GM18507 (cell line): ENCODE data around the gene MLXIPL.
"Not testable (repeated sequence)": the region's sequence is repeated elsewhere in the genome, so short reads cannot be mapped to it uniquely, and the experiment has no call there.

Source experiments
- DNase-seq: peaks from one replicate; pipeline ENCODE4 v3.0.0; 2011; ENCODE audit warnings: low read depth; ENCODE audit not compliant: insufficient read length; ENCODE audit errors: extremely low spot score
- FAIRE-seq: peaks from 2 replicates; lab custom pipeline; 2011; peaks lifted over from hg19 to GRCh38; lab: Jason Lieb, UNC

The MLXIPL gene

DNA sequence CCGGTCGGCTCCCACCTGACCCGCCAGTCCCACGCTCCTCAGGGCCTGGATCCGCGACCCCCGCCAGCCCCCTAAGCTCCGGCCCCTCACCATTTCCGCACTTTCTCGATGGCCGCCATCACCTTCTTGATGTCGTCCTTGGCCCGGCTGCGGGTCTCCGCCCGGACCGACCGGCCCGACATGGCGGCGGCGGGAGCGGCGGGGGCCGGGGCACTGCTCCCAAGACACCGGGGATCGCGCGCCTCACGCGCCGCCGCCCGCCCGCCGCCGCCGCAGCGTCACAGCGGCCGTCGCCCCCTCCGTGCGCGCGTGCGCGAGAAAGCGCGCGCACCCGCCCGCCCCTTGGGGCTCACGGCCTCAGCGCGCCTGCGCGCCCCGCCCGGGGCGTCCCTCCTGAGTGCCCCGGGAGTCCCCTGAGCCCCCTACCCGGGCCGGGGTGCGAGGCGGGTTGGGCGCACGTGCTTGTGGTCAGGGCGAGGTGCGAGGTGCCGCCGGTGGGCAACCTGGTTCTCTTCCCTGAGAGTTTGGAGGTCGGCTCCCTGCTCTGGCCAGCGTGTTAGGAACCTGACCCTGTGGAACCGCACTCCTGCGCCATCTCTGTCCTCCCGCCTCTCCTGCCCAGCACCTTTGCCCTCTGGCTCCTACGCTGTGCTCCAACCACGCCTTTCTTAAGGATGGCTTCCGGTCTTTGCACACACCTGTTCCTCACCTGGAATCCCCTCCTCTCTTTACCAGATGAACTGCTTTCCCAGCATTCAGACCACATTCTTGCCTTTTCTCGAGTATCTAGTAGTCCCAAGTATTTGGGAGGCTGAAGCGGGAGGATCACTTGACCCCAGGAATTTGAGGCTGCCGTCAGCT, 66.7 kb downstream of the MLXIPL start, which contains the start of gene BCL7B:
Gene BCL7B (minus strand): TSS at position 294 of the 861 bp plus-strand sequence. CDS start 112 bp downstream, at position 182.
- peak; percentile 89 for DNase-seq
- FAIRE-seq: peak; percentile 48

DNA sequence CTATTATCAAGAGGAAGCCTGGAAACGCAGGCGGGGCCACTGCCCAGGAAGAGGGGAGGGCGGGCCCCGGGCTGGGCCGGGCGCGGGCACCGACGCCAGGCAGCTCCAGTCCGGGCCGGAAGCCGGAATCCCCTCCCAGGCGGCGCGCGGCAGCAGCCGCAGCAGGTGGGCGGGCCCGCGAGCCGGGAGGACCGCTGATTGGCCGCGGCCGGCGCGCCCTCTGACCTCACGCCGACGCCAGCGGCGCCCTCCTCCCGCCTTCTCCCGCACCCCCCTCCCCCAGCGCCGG, 67.3 kb downstream of the MLXIPL start:
- FAIRE-seq (peak; percentile 76), DNase-seq (peak; percentile 96)

- no peak for FAIRE-seq
Observed at GRCh38 chr7:73556208-73557107, 67.9 kb downstream of the MLXIPL start.

GRCh38 chr7:73555411-73555982, 68.8 kb downstream of the MLXIPL start:
- FAIRE-seq (no peak), DNase-seq (no peak)

More at GRCh38 chr7:73556208-73557107, 67.9 kb downstream of the MLXIPL start:
- DNase-seq: no peak

DNA sequence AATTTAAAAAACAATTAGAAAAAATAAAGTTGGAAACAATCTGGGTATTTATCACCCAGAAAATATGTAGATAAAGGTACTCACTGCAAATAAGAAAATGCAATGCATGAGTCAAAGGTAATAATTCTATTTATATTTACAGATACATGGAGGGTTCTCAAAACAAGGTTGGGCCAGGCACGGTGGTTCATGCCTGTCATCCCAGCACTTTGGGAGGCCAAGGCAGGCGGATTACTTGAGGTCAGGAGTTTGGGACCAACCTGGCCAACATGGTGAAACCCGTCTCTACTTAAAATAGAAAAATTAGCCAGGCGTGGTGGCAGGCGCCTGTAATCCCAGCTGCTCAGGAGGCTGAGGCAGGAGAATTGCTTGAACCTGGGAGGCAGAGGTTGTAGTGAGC, 74.2 kb downstream of the MLXIPL start:
- FAIRE-seq: not testable (repeated sequence)

GRCh38 chr7:73549176-73549575, 75.1 kb downstream of the MLXIPL start:
- no peak for DNase-seq
- FAIRE-seq: no peak

More for the DNA sequence above, 74.2 kb downstream of the MLXIPL start:
- DNase-seq: not testable (repeated sequence)

DNA sequence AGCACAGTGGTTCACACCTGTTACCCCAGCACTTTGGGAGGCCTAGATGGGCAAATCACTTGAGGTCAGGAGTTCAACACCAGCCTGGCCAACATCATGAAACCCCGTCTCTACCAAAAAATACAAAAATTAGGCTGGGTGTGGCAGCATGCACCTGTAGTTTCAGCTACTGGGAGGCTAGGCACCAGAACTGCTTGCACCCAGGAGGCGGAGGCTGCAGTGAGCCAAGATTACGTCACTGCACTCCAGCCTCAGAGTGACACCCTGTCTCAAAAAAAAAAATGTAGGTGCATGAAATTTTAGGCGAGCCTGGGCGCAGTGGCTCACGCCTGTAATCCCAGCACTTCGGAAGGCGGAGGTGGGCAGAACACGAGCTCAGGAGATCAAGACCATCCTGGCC, 76.5 kb downstream of the MLXIPL start:
- FAIRE-seq: no peak
- DNase-seq: no peak

DNA sequence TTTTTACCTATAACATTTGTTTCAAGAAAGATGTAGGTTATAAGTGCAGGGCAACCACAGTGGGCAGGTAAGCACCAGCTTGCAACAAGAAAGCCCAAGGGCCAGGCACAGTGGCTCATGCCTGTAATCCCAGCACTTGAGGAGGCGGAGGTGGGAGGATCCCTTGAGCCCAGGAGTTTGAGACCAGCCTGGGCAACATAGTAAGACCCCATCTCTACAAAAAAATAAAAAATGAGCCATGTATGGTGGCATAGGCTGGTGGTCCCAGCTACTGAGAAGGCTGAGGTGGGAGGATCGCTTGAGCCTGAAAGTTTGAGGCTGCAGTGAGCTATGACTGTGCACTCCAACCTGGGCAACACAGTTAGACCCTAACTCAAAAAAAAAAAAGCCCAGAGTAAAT, 79.6 kb downstream of the MLXIPL start:
- FAIRE-seq: no peak
- no peak for DNase-seq
